Measurements from ENCODE around the gene CHAC2. TPM values are rescaled to one million over a fixed set of nuclear protein-coding genes. Genes with fewer than 3 reads are reported as not detected.

Gene CHAC2
- total RNA-seq, 1 experiment from 2014 or later = 21.3 TPM

DNA sequence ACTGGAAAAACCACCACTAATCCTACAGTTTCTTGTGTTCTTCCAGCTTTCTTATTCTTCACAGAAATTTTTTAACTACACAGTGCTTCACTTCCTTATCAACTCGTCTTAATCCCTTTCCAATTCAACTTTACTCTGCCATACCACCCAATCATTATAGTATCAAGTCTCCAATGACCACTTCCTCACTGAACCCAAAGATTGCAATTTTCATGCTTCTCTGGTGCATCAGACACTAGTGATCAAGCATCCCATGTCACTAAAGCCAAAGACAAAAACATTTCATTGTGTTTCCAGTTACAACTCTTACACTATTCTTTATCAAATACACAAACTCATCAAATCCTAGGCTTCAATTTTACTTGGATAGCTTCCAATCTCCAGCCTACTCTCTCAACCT lies 9.5 kb downstream of the CHAC2 start:
- no peak for DNase-seq (ENCODE audit: low read depth)

DNA sequence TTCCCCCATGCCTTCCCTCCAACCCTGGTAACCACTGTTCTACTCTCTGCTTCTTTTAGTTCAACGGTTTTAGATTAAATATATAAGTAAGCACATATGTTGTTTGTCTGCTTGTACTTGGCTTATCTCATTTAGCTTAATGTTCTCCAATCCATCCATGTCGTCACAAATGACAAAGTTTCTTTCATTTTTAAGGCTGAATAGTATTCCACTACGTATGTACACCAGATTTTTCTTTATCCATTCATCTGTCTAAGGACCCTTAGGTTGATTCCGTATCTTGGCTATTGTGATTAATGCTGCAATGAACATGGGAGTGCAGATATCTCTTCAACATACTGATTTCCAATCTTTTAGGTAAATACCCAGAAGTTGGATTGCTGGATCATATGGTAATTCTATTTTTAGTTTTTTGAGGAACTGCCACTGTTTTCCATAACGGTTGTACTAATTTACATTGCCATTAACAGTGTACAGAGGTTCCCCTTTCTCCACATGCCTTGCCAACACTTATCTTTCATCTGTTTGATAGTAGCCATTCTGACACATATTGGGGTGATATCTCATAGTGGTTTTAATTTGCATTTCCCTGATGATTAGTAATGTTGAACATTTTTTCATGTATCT lies 11.0 kb downstream of the CHAC2 start:
- DNase-seq (ENCODE audit: low read depth) = no peak

DNA sequence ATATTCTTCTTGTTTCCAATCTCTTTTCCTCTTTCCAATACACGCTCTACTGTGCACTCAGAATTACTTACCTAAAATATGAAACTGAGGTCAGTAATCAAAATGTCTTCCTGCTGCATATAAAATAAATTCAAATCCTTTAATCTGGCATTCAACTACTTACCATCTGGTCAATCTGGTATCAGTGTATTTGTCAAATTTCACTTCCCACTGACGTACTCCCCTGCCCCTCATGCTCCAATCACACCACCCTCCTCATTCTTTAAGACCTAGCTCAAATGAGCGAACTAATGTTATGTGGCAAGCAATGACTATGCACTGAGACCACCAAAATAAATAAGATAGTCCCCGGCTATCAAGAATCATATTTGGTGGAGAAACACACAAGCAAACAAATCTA lies 12.5 kb downstream of the CHAC2 start:
- no peak for DNase-seq (ENCODE audit: low read depth)

DNA sequence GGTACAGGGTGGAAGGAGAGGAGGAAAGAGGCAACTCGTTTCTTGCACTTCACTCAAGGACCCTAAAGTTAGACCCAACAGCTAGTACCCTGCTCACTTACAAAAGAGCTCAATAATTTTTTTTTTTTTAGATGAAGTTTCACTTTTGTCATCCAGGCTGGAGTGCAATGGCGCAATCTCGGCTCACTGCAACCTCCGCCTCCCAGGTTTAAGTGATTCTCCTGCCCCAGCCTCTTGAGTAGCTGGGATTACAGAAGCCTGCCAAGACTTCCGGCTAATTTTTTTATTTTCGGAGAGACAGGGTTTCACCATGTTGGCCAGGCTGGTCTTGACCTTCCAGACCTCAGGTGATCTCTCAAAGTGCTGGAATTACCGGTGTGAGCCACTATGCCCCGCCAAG lies 15.1 kb downstream of the CHAC2 start:
- DNase-seq (ENCODE audit: low read depth) = no peak

- DNase-seq (ENCODE audit: low read depth) = no peak
Observed at GRCh38 chr2:53784436-53784835, 16.8 kb downstream of the CHAC2 start.

GRCh38 chr2:53785366-53785765 lies 17.8 kb downstream of the CHAC2 start:
- no peak for DNase-seq (ENCODE audit: low read depth)

GRCh38 chr2:53786352-53786704 lies 18.7 kb downstream of the CHAC2 start:
- no peak for DNase-seq (ENCODE audit: low read depth)

DNA sequence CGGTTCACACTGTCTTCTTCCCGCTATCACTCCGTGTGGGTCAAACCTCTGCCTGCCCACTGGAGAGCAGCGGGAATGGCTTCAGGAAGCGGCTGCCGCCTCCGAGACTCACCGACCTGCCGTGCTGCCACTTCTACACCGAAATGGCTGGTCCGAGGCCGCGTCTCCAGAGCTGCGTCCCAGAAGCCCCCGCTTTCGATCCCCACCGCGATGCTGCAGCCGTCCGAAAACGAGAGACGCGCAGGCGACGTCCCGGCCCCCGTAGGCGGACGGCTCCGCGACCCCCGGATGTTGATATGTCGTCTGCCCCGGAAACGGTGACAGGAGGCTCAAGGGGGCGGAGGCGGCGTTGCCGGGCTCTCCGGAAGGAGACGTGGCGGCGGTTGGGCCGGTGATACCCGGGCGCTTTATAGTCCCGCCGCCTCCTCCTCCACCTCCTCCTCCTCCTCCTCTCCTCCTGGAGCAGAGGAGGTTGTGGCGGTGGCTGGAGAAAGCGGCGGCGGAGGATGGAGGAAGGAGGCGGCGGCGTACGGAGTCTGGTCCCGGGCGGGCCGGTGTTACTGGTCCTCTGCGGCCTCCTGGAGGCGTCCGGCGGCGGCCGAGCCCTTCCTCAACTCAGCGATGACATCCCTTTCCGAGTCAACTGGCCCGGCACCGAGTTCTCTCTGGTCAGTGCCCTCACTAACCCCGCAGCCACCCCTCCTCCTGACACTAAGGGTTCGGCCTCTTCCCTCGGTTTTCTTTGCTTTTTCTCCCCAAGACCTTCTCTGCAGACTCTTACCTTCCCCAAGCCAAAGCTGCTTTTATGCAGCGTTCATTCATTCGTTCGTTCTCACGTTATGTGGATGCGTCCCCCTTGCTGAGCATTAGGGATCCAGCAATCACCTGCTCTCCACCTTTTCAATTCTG lies 19.4 kb downstream of the CHAC2 start, which contains the start of the genes ASB3 and ERLEC1:
TSS of gene ASB3 (minus strand) at position 249 of the 909 bp plus-strand sequence. CDS start 21,381 bp downstream, outside the sequence.
TSS of gene ERLEC1 (plus strand) at position 340 of the 909 bp plus-strand sequence. CDS start at position 507, 167 bp downstream.
- DNase-seq (ENCODE audit: low read depth) = peak; percentile 92

GRCh38 chr2:53787614-53788289 lies 20.1 kb downstream of the CHAC2 start:
- peak; percentile 21 for DNase-seq (ENCODE audit: low read depth)

GRCh38 chr2:53793261-53793660 lies 25.7 kb downstream of the CHAC2 start:
- DNase-seq (ENCODE audit: low read depth) = no peak

DNA sequence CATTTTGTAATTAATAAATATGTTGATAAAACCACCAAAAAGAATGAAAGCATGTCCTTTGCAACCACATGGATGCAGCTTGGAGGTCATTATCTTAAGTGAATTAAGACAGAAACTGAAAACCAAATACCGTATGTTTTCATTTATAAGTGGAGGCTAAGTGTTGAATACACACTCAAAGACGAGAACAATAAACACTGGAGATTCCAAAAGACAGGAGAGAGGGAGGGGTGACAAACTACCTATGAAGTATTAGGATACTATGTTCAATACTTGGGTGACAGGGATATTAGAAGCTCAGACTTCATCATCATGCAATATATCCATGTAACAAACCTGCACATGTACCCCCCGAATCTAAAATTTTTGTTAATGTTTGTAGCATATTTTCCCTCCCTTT lies 26.2 kb downstream of the CHAC2 start:
- no peak for DNase-seq (ENCODE audit: low read depth)

DNA sequence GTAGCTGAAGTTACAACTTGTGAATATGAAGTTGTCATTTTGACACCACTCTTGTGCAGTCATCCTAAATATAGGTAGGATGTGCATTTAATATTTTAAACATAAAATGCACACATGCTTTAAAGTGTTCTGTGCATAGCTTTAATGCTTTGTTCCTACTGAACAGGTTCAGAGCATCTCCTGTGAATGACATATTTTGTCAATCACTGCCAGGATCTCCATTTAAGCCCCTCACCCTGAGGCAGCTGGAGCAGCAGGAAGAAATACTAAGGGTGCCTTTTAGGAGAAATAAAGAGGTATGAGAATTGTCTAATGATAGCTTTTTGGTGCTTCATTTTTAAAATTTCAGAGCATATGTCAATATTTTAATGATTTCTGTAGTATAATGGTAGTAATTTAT lies 33.9 kb downstream of the CHAC2 start:
- no peak for DNase-seq (ENCODE audit: low read depth)

- no peak for DNase-seq (ENCODE audit: low read depth)
Observed at GRCh38 chr2:53802617-53803151, 35.1 kb downstream of the CHAC2 start.

DNA sequence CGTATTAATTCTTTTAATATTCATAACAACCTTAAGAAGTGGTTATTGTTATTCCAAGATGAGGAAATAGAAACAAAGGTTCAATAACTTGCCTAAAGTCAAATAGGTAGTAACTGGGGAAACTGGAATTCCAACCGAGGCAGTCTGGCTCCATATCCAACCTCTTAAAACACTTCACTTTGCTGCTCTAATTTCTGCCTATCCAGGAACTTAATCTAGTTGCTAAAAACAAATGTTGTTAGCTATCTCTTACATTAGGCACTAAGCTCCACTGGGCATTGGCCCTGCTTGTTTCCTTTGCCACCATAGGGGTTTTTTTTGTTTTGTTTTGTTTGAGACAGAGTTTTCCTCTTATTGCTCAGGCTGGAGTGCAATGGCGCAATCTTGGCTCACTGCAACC lies 44.0 kb downstream of the CHAC2 start:
- no peak for DNase-seq (ENCODE audit: low read depth)

GRCh38 chr2:53813151-53813550 lies 45.5 kb downstream of the CHAC2 start:
- no peak for DNase-seq (ENCODE audit: low read depth)

- no peak for DNase-seq (ENCODE audit: low read depth)
Observed at GRCh38 chr2:53818854-53819435, 51.3 kb downstream of the CHAC2 start.

DNA sequence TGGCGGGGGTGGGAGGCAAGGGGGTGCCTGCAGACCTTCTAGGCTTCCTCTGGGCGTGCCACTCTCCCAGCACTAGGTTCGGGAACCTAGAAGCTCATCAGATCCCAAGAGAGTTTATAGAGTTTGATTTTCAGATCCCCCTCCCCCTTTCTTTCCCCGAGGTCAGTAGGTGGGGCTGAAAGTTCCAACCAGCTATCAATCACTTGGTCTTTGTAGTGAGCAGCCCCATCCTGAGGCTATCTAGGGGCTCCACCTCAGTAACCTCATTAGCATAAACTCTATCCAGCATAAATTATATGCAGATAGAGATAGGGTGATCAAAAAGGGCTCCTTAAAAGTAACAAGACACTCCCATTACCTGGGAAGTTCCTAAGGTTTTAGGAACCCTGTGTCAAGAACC lies 52.0 kb downstream of the CHAC2 start:
- DNase-seq (ENCODE audit: low read depth) = no peak

- no peak for DNase-seq (ENCODE audit: low read depth)
Observed at GRCh38 chr2:53820048-53820447, 52.4 kb downstream of the CHAC2 start.

DNA sequence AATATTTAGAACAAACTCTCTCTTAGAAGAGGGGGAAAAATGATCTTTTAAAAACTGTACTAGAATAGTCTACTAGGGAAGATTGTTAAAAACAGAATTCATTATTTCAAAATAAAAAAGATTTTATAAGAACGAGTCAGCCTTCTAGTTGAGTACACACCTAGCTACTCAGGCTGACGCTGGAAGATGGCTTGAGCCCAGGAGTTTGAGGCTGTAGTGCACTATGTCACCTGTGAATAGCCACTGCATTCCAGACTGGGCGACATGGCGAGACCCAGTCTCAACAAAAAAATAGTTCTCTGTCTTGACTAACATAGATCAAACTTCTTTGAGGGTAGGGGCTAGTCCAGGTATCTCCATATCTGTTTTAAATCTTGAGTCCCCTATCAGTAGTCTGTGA lies 53.1 kb downstream of the CHAC2 start:
- DNase-seq (ENCODE audit: low read depth) = no peak

- no peak for DNase-seq (ENCODE audit: low read depth)
Observed at GRCh38 chr2:53821810-53822209, 54.2 kb downstream of the CHAC2 start.

DNA sequence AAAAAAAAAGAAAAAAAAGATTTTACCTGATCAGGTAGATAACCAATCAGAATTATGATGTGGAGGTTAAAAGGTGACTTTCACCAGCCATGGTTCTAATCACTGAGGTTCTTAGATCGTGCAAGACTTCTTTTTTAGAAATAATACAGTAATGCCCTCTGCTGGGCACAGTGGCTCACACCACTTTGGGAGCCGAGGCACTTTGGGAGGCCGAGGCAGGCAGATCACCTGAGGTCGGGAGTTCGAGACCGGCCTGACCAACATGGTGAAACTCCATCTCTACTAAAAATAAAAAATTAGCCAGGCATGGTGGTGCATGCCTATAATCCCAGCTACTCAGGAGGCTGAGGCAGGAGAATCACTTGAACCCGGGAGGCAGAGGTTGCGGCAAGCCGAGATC lies 56.0 kb downstream of the CHAC2 start:
- peak; percentile 10 for DNase-seq (ENCODE audit: low read depth)

Measured in HT1080 (cell line).